Tibial artery (tissue), 4 donors: Measurements from ENCODE around the gene ATF7.

Experiments used
- DNase-seq, 2 donors: peaks; one replicate each; pipeline ENCODE4 v3.0.0-alpha.2; 2019
- H3K27ac ChIP-seq, 2 donors: fragments of 200-600 bp; sonication (generic) in 1 of 2; 1 replicate in 1 of 2; 2 replicates in 1 of 2; pipeline ENCODE4 v1.5.1; 2018 to 2019; ENCODE audit warnings: mild to moderate bottlenecking in 1 of 2
- H3K27me3 ChIP-seq, 2 donors: fragments of 200-600 bp; sonication (generic) in 1 of 2; one replicate each; pipeline versions ENCODE4 v1.5.1 to v1.6.0; 2016 to 2019
- H3K36me3 ChIP-seq, 3 donors: fragments of 200-600 bp; sonication (generic) in 2 of 3; one replicate each; pipeline ENCODE4 v1.5.1; 2016 to 2019; ENCODE audit warnings: mild to moderate bottlenecking in 2 of 3
- H3K4me1 ChIP-seq, 4 donors: fragments of 200-600 bp; sonication (generic) in 2 of 4; 1 replicate in 3 of 4; 2 replicates in 1 of 4; pipeline ENCODE4 v1.5.1; 2016 to 2019
- H3K4me3 ChIP-seq, 2 donors: fragments of 200-600 bp; sonication (generic) in 1 of 2; 1 replicate in 1 of 2; 2 replicates in 1 of 2; pipeline ENCODE4 v1.5.1; 2018 to 2019; ENCODE audit warnings: mild to moderate bottlenecking in 2 of 2
- H3K9me3 ChIP-seq, 3 donors: fragments of 200-600 bp; sonication (generic) in 1 of 3; one replicate each; pipeline ENCODE4 v1.5.1; 2016 to 2019
- intact Hi-C: fragments of 100-400 bp; cut with DNase I; formaldehyde crosslinking; loops from one replicate; pipeline ENCODE4 v1.15.0; 2023; ENCODE audit warnings: low total_unique reads
- TF ChIP-seq, protein P1 (sequence below), 2 experiments: fragments of 200-600 bp in 1 of 2; fragments of 450-650 bp in 1 of 2; IDR thresholded peaks; one replicate each; pipeline ENCODE4 v1.5.1; 2017 to 2019; ENCODE audit warnings: antibody characterized with exemption in 2 of 2, mild to moderate bottlenecking in 1 of 2, moderate library complexity in 1 of 2

The ATF7 gene

DNA sequence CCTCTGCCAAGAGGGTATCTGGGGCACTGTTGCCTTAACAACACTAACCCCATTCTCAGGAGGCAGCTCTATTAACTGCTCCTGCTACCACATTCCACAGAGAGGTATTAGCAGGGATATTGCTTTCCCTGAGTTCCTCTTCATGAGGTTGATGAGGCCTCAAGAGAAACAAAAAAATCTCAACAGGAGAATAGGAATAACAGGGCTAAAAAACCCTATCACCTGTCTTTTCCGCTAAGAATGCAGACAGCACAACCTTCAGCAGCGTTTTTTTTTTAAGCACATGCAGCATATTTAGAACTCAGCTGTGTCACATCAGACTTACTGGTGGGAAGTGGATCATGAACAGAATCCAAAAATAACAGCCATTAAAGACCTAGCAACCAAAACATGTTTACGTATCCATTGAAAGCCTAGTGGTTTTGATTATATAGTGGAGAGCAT lies 29.2 kb downstream of the ATF7 start:
- H3K4me3 ChIP-seq: no peak overlapping the region
- no peak for DNase-seq
- no peaks in the 10 kb centered on the region for H3K9me3 ChIP-seq
- H3K27me3 ChIP-seq: no peaks in the 10 kb centered on the region
- intact Hi-C loops: no loop called here
- peaks cover 0 to 78% (median 32%) of the 10 kb centered on the region in 4 donors for H3K4me1 ChIP-seq
- peaks cover 0 to 10% (median 0%) of the 10 kb centered on the region in 3 donors for H3K36me3 ChIP-seq
- H3K27ac ChIP-seq: peak overlapping the region; percentile 59 to 62
- TF ChIP-seq, protein P1, sequence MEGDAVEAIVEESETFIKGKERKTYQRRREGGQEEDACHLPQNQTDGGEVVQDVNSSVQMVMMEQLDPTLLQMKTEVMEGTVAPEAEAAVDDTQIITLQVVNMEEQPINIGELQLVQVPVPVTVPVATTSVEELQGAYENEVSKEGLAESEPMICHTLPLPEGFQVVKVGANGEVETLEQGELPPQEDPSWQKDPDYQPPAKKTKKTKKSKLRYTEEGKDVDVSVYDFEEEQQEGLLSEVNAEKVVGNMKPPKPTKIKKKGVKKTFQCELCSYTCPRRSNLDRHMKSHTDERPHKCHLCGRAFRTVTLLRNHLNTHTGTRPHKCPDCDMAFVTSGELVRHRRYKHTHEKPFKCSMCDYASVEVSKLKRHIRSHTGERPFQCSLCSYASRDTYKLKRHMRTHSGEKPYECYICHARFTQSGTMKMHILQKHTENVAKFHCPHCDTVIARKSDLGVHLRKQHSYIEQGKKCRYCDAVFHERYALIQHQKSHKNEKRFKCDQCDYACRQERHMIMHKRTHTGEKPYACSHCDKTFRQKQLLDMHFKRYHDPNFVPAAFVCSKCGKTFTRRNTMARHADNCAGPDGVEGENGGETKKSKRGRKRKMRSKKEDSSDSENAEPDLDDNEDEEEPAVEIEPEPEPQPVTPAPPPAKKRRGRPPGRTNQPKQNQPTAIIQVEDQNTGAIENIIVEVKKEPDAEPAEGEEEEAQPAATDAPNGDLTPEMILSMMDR (IDR thresholded peaks at IDR 0.05): no peak

DNA sequence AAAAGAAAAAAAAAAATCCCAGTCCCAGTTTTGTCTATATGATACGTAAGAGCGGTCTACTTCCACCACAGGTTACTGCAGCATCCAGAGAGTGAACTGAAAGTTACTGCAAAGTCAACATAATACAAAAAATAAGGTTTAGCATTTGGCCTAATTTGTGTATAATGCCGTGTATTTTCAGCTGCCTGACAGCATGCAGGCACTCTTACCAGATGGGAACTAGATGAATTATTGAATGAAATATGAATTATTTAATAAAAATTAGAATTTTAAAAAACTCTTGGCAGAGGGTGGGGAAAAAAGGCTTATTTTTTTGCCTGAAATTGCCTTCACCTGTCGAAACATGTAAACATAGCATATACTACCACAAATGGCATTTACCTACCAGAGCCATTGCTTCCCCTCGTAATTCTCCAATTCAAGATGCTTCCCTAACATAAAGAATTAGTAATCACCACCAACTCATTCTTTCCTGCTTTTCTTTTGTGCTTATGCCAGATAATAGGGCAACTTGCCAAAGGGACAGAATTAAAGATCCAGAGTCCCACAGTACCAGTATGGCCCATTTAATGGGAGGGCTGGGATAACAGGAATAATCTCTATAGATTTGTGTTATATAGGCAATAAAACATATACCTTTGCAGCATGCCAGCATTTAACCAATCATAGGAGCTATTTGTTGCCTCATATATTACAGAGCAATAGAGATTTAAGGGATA lies 31.1 kb downstream of the ATF7 start:
- H3K9me3 ChIP-seq: no peaks in the 10 kb centered on the region
- H3K27me3 ChIP-seq: no peaks in the 10 kb centered on the region
- no peak overlapping the region for H3K4me3 ChIP-seq
- TF ChIP-seq, protein P1 (IDR thresholded peaks at IDR 0.05): no peak
- H3K36me3 ChIP-seq: peaks cover 0 to 5% (median 0%) of the 10 kb centered on the region in 3 donors
- intact Hi-C loops: no loop called here
- peak overlapping the region in 1 of 2 donors; percentile 62 for H3K27ac ChIP-seq
- no peak for DNase-seq
- H3K4me1 ChIP-seq: peaks cover 0 to 80% (median 37%) of the 10 kb centered on the region in 4 donors

DNA sequence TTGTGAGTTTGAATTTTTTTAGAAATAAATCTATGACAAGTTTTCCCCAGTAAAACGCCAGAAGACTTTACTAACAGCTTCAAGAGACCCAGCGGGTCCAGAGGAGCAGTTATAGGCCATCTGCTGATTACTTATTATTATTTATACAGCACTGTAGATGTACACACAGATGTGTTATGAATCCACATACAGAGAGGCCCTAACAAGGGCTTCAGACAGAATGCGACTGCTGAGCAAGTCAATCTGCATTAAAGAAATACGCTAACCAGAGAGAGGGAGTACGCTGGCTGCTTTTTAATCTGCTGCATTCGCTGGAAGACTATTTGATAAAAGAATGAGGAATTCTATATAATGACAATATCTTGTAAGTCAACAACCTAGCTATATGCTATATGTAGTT lies 32.5 kb downstream of the ATF7 start:
- Histone ChIP-seq H3K4me1 (peaks cover 0 to 88% (median 37%) of the 10 kb centered on the region in 4 donors), H3K4me3 (no peak overlapping the region), H3K36me3 (no peaks in the 10 kb centered on the region), H3K27ac (no peak overlapping the region), H3K9me3 (no peaks in the 10 kb centered on the region), H3K27me3 (no peaks in the 10 kb centered on the region)
- no peak for DNase-seq
- TF ChIP-seq, protein P1 (IDR thresholded peaks at IDR 0.05): no peak
- intact Hi-C loops: no loop called here

DNA sequence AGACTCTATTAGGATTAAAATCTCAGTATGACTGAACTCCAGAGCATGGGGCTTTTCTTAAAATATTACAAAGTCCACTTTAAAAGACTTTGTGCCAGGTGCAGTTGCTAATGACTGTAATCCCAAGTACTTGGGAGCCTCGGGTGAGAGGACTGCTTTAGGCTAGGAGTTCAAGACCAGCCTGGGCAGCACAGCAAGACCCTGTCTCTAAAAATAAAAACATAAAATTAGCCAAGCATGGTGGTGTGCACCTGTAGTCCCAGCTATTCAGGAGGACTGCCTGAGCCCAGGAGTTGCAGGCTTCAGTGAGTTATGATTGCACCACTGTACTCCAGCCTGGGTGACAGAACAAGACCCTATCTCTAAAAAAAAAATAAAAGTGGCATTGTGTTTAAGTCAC lies 33.2 kb downstream of the ATF7 start:
- H3K27me3 ChIP-seq: no peaks in the 10 kb centered on the region
- intact Hi-C loops: no loop called here
- no peak overlapping the region for H3K27ac ChIP-seq
- H3K4me1 ChIP-seq: peaks cover 0 to 88% (median 37%) of the 10 kb centered on the region in 4 donors
- no peak for DNase-seq
- TF ChIP-seq, protein P1 (IDR thresholded peaks at IDR 0.05): no peak
- no peak overlapping the region for H3K4me3 ChIP-seq
- no peaks in the 10 kb centered on the region for H3K36me3 ChIP-seq
- no peaks in the 10 kb centered on the region for H3K9me3 ChIP-seq

DNA sequence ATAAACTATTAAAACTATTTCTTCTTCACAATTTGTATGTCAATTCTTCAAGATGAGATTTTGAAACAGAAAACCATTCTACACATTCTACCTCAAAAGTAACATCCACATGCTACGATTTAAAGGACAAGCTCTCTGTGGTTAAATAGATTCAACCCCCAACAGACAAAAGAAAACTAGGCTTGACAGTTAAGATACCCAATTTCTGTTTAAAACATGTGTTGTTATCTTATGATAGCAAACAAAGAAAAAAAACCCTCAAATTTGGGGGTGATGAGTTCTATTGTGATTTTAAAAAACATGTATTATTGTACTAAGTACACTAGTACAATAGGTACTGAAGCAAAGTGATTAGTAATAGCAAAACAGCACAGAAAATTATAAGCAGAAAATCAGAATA lies 33.8 kb downstream of the ATF7 start:
- no peaks in the 10 kb centered on the region for H3K36me3 ChIP-seq
- H3K4me3 ChIP-seq: no peak overlapping the region
- no peak for DNase-seq
- H3K27me3 ChIP-seq: no peaks in the 10 kb centered on the region
- H3K27ac ChIP-seq: peak overlapping the region; percentile 49 to 52
- intact Hi-C loops: no loop called here
- H3K9me3 ChIP-seq: no peaks in the 10 kb centered on the region
- TF ChIP-seq, protein P1 (IDR thresholded peaks at IDR 0.05): no peak
- H3K4me1 ChIP-seq: peaks cover 0 to 82% (median 35%) of the 10 kb centered on the region in 4 donors
